ENCODE results near the gene ABHD10.

ABHD10 gene

GRCh38 chr3:111978583-111979433, at the start of gene ABHD10:
Gene ABHD10, plus strand, starts transcription at chr3:111979026. Its CDS starts 36 bp downstream, at chr3:111979062.
- DNase-seq = peak; percentile 80 to 96 (median 94)

GRCh38 chr3:111929484-111929883, 49.3 kb upstream of the ABHD10 start:
- DNase-seq = no peak

GRCh38 chr3:111932946-111933345, 45.9 kb upstream of the ABHD10 start:
- no peak for DNase-seq

GRCh38 chr3:111936191-111936841, 42.5 kb upstream of the ABHD10 start:
- no peak for DNase-seq

- no peak for DNase-seq
These were observed 41.9 kb upstream of the ABHD10 start for GRCh38 chr3:111936967-111937366.

GRCh38 chr3:111937871-111938270, 41.0 kb upstream of the ABHD10 start:
- no peak for DNase-seq

- DNase-seq = no peak
These were observed 39.0 kb upstream of the ABHD10 start for GRCh38 chr3:111939873-111940272.

GRCh38 chr3:111943533-111943932, 35.3 kb upstream of the ABHD10 start:
- DNase-seq = no peak

GRCh38 chr3:111944372-111944771, 34.5 kb upstream of the ABHD10 start:
- DNase-seq = no peak

- DNase-seq = no peak
These were observed 31.6 kb upstream of the ABHD10 start for GRCh38 chr3:111947231-111947630.

- no peak for DNase-seq
These were observed 30.0 kb upstream of the ABHD10 start for GRCh38 chr3:111948786-111949185.

- no peak for DNase-seq
These were observed 29.1 kb upstream of the ABHD10 start for GRCh38 chr3:111949712-111950111.

GRCh38 chr3:111951032-111951431, 27.8 kb upstream of the ABHD10 start:
- no peak for DNase-seq

- DNase-seq = no peak
These were observed 26.7 kb upstream of the ABHD10 start for GRCh38 chr3:111952086-111952485.

- no peak for DNase-seq
These were observed 25.9 kb upstream of the ABHD10 start for GRCh38 chr3:111952866-111953450.

GRCh38 chr3:111954228-111954990, 24.4 kb upstream of the ABHD10 start:
- DNase-seq = no peak

- DNase-seq = no peak
These were observed 22.9 kb upstream of the ABHD10 start for GRCh38 chr3:111955876-111956275.

GRCh38 chr3:111956449-111956848, 22.4 kb upstream of the ABHD10 start:
- DNase-seq = no peak

GRCh38 chr3:111956995-111957734, 21.7 kb upstream of the ABHD10 start:
- no peak for DNase-seq

- DNase-seq = no peak
These were observed 17.2 kb upstream of the ABHD10 start for GRCh38 chr3:111961461-111962164.

- no peak for DNase-seq
These were observed 15.4 kb upstream of the ABHD10 start for GRCh38 chr3:111963424-111963823.

GRCh38 chr3:111965484-111965883, 13.3 kb upstream of the ABHD10 start:
- DNase-seq = no peak
